Caco-2 (cell line): ENCODE data around the gene SLC16A4. TPM values are rescaled to one million over a fixed set of nuclear protein-coding genes. Genes with fewer than 3 reads are reported as not detected.

Source experiments
- BruUV-seq: library from RNA; stranded (reverse); fragments of 400-500 nt; replicated peaks from 2 replicates; lab custom pipeline; 2021; lab: Mats Ljungman, UMichigan
- CTCF ChIA-PET: fragments of 300-600 bp; sonication (Branson Sonifier 250); formaldehyde crosslinking; loops from one replicate; lab custom pipeline; 2022; ENCODE audit warnings: antibody characterized with exemption; lab: Charles Lee
- POLR2A ChIA-PET: fragments of 300-600 bp; sonication (Branson Sonifier 250); formaldehyde crosslinking; loops from one replicate; lab custom pipeline; 2022; ENCODE audit warnings: antibody characterized with exemption; lab: Charles Lee
- DNase-seq, 2 experiments: peaks; one replicate each; pipeline versions ENCODE4 v3.0.0 to v3.0.0-alpha.2; 2020 to 2022
- H3K27me3 ChIP-seq: replicated peaks from 2 replicates; pipeline ENCODE4 v1.6.0; 2011; ENCODE audit warnings: low read length; ENCODE audit not compliant: control insufficient read depth, insufficient read depth
- H3K36me3 ChIP-seq: 2 replicates; pipeline ENCODE4 v1.5.1; 2011; ENCODE audit warnings: low read length; ENCODE audit not compliant: control insufficient read depth, insufficient read depth
- H3K4me1 ChIP-seq: fragments of 250-450 bp; sonication (Bioruptor Pico); 2 replicates; pipeline ENCODE4 v1.5.1; 2020; ENCODE audit warnings: mild to moderate bottlenecking
- H3K4me3 ChIP-seq: 2 replicates; pipeline ENCODE4 v1.5.1; 2011; ENCODE audit warnings: low read depth, mild to moderate bottlenecking, control low read depth, low read length
- H3K9me3 ChIP-seq: fragments of 250-450 bp; sonication (Bioruptor Pico); 2 replicates; pipeline ENCODE4 v1.5.1; 2020; ENCODE audit warnings: mild to moderate bottlenecking, moderate library complexity
- H3K27ac Mint-ChIP-seq: one replicate; pipeline ENCODE4 v1.8.0; 2022; ENCODE audit warnings: mixed read lengths; ENCODE audit not compliant: unreplicated experiment
- H3K27me3 Mint-ChIP-seq: one replicate; pipeline ENCODE4 v1.8.0; 2022; ENCODE audit warnings: mixed read lengths; ENCODE audit not compliant: insufficient read depth, unreplicated experiment
- H3K36me3 Mint-ChIP-seq: one replicate; pipeline ENCODE4 v1.8.0; 2022; ENCODE audit warnings: mild to moderate bottlenecking, mixed read lengths; ENCODE audit not compliant: insufficient read depth, unreplicated experiment
- H3K4me1 Mint-ChIP-seq: one replicate; pipeline ENCODE4 v1.8.0; 2022; ENCODE audit warnings: low read depth, mixed read lengths; ENCODE audit not compliant: unreplicated experiment
- H3K4me3 Mint-ChIP-seq: one replicate; pipeline ENCODE4 v1.8.0; 2022; ENCODE audit warnings: mild to moderate bottlenecking, moderate library complexity, mixed read lengths; ENCODE audit not compliant: unreplicated experiment
- H3K9me3 Mint-ChIP-seq: one replicate; pipeline ENCODE4 v1.8.0; 2022; ENCODE audit warnings: mixed read lengths; ENCODE audit not compliant: unreplicated experiment
- CTCF ChIP-seq, 2 experiments: fragments of 200-600 bp in 1 of 2; IDR thresholded peaks; 1 replicate in 1 of 2; 2 replicates in 1 of 2; pipeline versions ENCODE4 v1.5.1 to v1.8.0; 2011 to 2022; ENCODE audit warnings: antibody characterized with exemption in 1 of 2, control low read depth in 1 of 2, inconsistent platforms in 1 of 2, low read depth in 1 of 2, low read length in 1 of 2, mild to moderate bottlenecking in 1 of 2, moderate library complexity in 1 of 2; ENCODE audit not compliant: insufficient read depth in 1 of 2, severe bottlenecking in 1 of 2, unreplicated experiment in 1 of 2
- intact Hi-C: fragments of 100-400 bp; cut with micrococcal nuclease; formaldehyde crosslinking; loops from one replicate; pipeline ENCODE4 v1.10.0; 2022; ENCODE audit not compliant: unreplicated experiment
- total RNA-seq: library from RNA; stranded (reverse); gene quantifications from 2 replicates; pipeline ENCODE4 v1.2.3, GENCODE V29; 2022

SLC16A4 gene
- total RNA-seq, 1 experiment from 2014 or later = 9.3 TPM

DNA sequence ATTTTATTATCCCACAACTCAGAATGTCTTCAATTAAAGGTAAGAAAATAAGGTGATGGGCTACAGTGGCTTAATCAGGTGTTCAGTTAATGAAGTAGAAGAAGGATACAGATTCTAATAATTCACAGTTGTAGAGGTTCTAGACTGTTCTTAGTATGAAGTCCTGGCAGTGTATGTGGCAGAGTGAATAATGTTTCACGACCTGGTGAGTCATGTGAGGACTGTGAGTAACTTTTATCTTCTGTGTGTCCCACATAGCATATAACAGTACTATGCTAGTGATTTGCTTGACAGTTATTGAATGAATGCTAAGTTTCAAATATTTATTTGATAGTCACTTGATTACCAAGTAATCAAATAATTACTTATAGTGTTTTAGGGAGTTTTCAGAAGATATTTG lies 20.0 kb downstream of the SLC16A4 start:
- no peaks in the 10 kb centered on the region for H3K4me1 Mint-ChIP-seq
- BruUV-seq = no TSS peak
- Histone ChIP-seq H3K4me3 (no peak overlapping the region), H3K27me3 (no peaks in the 10 kb centered on the region), H3K36me3 (no peaks in the 10 kb centered on the region), H3K4me1 (no peaks in the 10 kb centered on the region), H3K9me3 (no peaks in the 10 kb centered on the region)
- no peak overlapping the region for H3K4me3 Mint-ChIP-seq
- no peaks in the 10 kb centered on the region for H3K27me3 Mint-ChIP-seq
- ChIA-PET POLR2A (no interaction called here), CTCF (no interaction called here)
- H3K27ac Mint-ChIP-seq = no peak overlapping the region
- no peak for DNase-seq
- no peak for TF ChIP-seq CTCF (IDR thresholded peaks at IDR 0.05; ENCODE audit: insufficient read depth in 1 of 2, low read depth in 1 of 2, low read length in 1 of 2, severe bottlenecking in 1 of 2, unreplicated experiment in 1 of 2)
- intact Hi-C loops = no loop called here
- H3K36me3 Mint-ChIP-seq = peaks cover 24% of the 10 kb centered on the region
- no peaks in the 10 kb centered on the region for H3K9me3 Mint-ChIP-seq

DNA sequence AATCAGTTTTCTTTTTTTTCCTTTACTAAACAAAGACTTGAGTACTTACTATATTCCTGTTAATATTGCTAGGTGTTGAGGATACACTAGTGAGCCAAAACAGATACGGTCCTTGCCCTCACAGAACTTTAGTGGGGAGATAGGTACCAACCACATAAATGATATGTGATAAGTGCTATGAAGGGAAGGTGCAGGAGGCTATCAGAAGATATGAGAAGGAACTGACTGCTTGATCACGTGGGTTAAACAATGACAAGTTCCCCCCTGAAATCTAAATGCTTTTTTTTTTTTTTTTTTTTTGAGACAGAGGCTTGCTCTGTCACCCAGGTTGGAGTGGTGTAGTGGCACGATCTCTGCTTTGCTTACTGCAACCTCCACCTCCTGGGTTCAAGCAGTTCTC lies 26.6 kb downstream of the SLC16A4 start:
- Mint-ChIP-seq H3K27me3 (no peaks in the 10 kb centered on the region), H3K27ac (no peak overlapping the region), H3K4me3 (no peak overlapping the region), H3K9me3 (no peaks in the 10 kb centered on the region), H3K36me3 (peaks cover 33% of the 10 kb centered on the region), H3K4me1 (no peaks in the 10 kb centered on the region)
- POLR2A ChIA-PET = no interaction called here
- CTCF ChIA-PET = no interaction called here
- TF ChIP-seq CTCF (IDR thresholded peaks at IDR 0.05; ENCODE audit: insufficient read depth in 1 of 2, low read depth in 1 of 2, low read length in 1 of 2, severe bottlenecking in 1 of 2, unreplicated experiment in 1 of 2) = no peak
- Histone ChIP-seq H3K27me3 (no peaks in the 10 kb centered on the region), H3K36me3 (no peaks in the 10 kb centered on the region), H3K9me3 (no peaks in the 10 kb centered on the region), H3K4me3 (no peak overlapping the region), H3K4me1 (no peaks in the 10 kb centered on the region)
- no peak for DNase-seq
- no TSS peak for BruUV-seq
- intact Hi-C loops = no loop called here

- no peaks in the 10 kb centered on the region for H3K9me3 Mint-ChIP-seq
- H3K27me3 Mint-ChIP-seq = no peaks in the 10 kb centered on the region
- peaks cover 33% of the 10 kb centered on the region for H3K36me3 Mint-ChIP-seq
- no peaks in the 10 kb centered on the region for H3K9me3 ChIP-seq
- H3K4me3 Mint-ChIP-seq = no peak overlapping the region
- H3K27me3 ChIP-seq = no peaks in the 10 kb centered on the region
- no peak overlapping the region for H3K4me3 ChIP-seq
- H3K4me1 Mint-ChIP-seq = no peaks in the 10 kb centered on the region
- DNase-seq = no peak
- CTCF ChIA-PET = no interaction called here
- POLR2A ChIA-PET = interaction anchor here (0.7 kb wide), 1 partner anchor 148 kb away, joined by 6 read pairs; no protein-coding TSS in a partner anchor
- intact Hi-C loops = no loop called here
- TF ChIP-seq CTCF (IDR thresholded peaks at IDR 0.05; ENCODE audit: insufficient read depth in 1 of 2, low read depth in 1 of 2, low read length in 1 of 2, severe bottlenecking in 1 of 2, unreplicated experiment in 1 of 2) = no peak
- no peaks in the 10 kb centered on the region; the same call in 1 of the 2 replicates for H3K36me3 ChIP-seq
- H3K4me1 ChIP-seq = no peaks in the 10 kb centered on the region
- no peak overlapping the region for H3K27ac Mint-ChIP-seq
- no TSS peak for BruUV-seq
Measured at GRCh38 chr1:110361856-110362255, 29.0 kb downstream of the SLC16A4 start.
